ENCODE measurements around the gene DZIP1L.
"Not testable (repeated sequence)": the region's sequence is repeated elsewhere in the genome, so short reads cannot be mapped to it uniquely, and the experiment has no call there.

DZIP1L gene

GRCh38 chr3:138112362-138112761 lies 3.0 kb downstream of the DZIP1L start:
- no peak for DNase-seq

DNA sequence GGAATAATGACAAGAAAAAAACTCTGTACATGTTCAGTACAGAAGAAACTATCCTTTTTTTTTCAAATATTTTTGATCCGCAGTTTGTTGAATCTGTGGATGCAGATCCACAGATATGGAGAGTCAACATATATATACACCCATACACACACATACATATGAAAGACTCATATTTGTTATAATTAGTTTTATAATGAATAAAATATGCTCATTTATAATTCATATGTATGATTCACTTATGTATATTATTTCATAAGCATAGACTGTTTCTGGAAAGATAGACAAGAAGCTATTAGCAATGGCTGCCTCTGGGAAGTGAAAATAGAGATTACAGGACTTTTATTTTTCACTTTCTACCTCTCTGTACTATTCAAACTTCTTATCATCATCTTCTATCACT lies 9.8 kb downstream of the DZIP1L start:
- no peak for DNase-seq

GRCh38 chr3:138103466-138103865 lies 11.9 kb downstream of the DZIP1L start:
- DNase-seq = no peak

DNA sequence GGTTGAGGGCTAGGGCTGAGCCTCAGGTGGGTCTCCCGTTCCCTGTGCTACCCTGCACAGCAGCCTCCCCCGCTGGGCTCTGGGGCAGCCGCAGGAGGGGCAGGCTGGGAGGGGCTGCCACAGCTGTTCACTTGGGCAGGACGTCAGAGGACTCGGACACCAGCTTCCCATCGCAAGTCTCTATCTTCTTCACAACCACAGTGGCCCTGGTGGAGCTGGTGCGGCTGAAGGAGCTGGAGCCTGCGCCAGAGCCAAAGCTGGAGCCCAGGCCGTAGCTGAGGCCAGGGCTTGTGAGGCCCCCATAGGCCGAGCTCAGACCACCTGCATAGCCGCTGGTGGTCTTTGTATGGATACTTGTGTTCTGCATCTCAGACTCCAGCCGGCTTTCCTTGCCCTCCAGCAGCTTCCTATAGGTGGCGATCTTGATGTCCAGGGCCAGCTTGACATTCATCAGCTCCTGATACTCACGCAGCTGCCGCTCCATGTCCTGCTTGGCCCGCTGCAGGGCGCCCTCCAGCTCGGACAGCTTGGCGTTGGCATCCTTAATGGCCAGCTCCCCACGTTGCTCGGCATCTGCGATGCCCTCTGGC lies 14.0 kb downstream of the DZIP1L start:
- DNase-seq = not testable (repeated sequence)

DNA sequence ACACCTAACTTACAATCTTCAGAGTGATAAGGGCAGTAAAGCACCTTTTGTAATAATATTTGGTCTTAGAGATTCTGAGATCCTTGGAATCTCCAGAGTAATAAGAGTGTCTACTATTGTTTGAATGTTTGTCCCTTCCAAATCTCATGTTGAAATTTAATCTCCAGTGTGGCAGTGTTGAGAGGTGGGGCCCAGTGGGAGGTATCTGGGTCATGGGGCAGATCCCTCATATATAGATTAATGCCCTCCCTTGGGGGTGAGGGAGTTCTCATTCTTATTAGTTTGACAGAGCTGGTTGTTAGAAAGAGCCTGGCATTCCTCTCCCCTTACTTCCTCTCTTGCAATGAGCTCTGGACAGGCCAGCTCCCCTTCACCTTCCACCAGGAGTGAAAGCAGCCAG lies 16.0 kb downstream of the DZIP1L start:
- DNase-seq = no peak

DNA sequence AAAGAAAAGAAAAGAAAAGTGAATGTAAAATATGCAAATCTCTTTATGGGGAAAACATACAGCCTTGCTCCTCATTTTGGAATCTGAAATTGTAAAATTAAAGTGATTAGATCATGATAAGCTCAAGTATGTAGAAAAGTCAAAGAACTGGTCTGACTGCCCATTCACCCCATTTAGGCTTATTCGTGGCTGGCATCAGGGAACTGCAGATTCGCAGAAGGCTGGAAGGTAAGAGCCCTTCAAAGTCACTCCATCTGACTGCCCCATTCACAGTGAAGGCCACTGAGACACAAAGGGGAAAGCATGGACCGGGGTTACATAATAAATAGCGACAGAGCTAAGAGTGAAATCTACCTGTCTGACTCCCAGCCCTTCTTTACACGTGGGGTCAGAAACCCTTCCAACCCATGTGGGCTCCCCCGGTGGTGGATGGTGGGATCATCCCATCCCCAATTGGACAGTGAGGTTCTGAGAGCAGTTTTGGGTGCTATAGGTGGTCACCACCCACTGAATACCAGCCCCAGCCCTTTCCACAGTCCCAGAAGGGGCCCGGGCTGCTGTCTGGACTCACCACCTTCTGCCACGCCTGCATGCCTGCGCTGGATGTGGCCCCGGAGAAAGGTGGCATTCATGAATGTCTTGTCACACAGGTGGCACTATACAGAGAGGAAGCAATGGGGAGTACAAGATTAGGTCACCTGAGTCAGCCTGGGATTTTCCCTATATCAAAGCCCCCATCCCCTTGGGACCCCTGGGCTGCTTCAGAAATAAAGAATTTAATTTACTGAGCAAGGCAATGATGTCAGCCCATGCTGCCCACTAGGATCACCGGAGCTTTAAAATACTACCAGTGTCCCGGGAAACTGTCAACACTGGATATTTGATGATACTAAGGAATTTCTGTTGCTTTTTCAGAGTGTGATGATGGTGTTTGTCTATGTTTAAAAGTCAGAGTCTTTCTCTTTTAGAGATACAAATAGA lies 17.9 kb downstream of the DZIP1L start:
- no peak for DNase-seq

- DNase-seq = no peak
Measured at GRCh38 chr3:138093721-138094120, 21.7 kb downstream of the DZIP1L start.

GRCh38 chr3:138092023-138092422 lies 23.4 kb downstream of the DZIP1L start:
- no peak for DNase-seq

- DNase-seq = no peak
Measured at GRCh38 chr3:138089091-138089490, 26.3 kb downstream of the DZIP1L start.

DNA sequence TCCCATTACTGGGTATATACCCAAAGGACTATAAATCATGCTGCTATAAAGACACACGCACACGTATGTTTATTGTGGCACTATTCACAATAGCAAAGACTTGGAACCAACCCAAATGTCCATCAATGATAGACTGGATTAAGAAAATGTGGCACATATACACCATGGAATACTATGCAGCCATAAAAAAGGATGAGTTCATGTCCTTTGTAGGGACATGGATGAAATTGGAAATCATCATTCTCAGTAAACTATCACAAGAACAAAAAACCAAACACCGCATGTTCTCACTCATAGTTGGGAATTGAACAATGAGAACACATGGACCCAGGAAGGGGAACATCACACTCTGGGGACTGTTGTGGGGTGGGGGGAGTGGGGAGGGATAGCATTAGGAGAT lies 29.7 kb downstream of the DZIP1L start:
- not testable (repeated sequence) for DNase-seq

DNA sequence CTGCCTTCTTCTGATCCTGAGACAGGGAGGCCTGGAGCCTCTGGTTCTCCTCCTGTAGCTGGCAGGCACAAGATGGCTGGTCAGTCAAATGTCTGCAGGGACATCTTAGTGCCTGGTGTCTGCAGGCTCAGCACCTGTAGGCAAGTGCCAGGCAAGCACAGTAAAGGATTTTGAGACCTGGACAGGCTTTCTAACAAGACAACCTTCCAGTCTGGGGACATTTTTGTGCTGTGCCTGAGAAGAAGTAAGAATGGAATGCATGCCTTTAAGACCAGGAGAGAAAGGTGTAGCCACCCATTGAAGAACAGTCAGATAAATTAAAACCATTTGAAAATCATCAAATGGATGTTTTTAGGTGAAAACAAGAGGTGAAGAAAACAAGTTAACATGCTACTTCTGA lies 31.2 kb downstream of the DZIP1L start:
- no peak for DNase-seq

- DNase-seq = no peak
Measured at GRCh38 chr3:138082992-138083386, 32.4 kb downstream of the DZIP1L start.

- DNase-seq = no peak
Measured at GRCh38 chr3:138082085-138082991, 33.1 kb downstream of the DZIP1L start.

DNA sequence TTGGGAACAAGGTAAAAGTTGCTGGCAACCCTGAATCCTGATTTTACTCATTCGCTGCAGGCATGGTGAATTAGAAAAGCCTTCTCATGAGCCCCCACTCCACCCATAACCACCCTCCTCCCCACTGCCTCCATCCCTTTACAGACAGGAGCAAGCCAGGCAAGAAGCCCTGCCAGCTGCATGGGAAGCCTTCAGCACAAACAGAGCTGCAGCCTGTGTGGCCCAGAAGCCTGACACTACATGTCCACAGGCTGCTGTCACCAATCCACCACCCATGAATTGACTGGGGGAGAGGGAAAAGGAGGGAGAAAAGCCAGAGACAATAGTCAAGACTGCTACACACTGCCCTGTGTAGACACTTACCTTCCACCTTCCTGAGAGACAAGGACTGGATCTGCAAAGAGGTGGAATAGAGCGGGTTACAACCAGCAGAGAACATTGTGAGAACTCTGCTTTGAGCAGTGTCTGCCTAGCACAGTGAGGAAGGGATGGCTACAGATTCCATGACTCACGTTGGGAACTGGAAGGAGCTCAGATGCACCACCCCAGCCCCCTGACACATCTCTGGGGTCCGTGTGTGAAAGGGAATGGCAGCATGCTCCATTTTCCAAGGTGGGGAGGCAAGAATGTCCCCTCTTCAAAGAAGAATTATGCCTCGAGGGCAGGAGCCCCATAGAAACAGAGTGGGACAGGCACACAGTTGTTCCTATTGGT lies 33.9 kb downstream of the DZIP1L start:
- DNase-seq = no peak

DNA sequence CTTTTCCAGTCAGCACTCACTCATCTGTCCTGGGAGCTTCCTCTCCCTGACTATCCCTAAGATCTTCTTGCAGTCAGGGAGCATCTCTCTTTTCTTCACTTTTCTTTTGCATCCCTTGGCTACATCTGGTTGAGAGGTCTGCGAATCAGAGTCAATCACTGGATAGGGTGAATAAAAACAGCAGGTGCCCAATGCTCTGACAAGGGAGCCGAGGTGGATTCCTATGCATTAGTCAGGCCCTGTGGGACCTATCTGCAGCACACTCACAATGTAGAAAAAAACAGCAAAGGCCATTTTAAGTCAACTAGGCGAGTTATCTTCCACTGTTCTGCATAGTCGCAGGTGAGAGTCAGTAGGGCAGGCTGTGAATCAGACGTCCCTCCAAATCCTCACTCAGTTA lies 35.5 kb downstream of the DZIP1L start:
- no peak for DNase-seq

DNA sequence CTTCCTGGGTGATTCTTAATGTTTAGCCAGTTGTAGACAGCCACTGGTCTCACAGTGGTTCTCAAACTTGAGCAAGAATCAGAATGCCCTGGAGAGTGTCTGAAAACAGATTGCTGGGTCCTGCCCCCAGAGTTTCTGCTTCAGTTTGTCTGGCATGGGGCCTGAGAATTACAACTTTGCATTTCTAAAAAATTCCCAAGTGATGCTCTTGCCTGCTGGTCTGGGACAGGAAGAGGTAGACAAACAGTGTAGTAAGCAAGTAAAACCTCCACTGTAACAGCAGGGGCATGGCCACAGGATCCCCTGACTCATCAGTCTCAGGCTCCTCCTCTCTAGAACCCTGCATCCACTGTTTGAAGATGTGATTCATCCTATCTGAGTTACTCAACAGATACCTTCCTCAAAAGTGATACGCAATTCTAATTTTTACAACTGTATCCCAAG lies 36.5 kb downstream of the DZIP1L start:
- no peak for DNase-seq

GRCh38 chr3:138078096-138078495 lies 37.3 kb downstream of the DZIP1L start:
- no peak for DNase-seq

DNA sequence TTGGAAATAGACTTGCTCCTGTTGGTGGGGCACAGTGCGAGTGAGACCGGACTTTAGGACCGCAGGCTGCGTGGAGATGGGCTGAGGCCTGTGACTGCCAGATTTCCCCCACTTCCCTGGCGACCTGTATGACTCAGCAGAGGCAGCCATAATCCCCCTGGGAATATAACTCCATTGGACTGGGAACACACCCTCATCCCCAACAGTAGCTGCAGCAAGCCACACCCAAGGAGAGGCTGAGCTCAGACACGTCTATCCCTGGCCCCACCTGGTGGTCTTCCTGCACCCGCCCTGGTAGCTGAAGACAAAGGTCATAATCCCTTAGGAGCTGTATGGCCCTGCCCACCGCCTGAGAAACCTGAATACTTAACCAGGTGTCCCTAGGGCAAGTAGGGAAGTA lies 42.6 kb downstream of the DZIP1L start:
- DNase-seq = no peak

- DNase-seq = peak; percentile 22
Measured at GRCh38 chr3:138070006-138070405, 45.4 kb downstream of the DZIP1L start.

DNA sequence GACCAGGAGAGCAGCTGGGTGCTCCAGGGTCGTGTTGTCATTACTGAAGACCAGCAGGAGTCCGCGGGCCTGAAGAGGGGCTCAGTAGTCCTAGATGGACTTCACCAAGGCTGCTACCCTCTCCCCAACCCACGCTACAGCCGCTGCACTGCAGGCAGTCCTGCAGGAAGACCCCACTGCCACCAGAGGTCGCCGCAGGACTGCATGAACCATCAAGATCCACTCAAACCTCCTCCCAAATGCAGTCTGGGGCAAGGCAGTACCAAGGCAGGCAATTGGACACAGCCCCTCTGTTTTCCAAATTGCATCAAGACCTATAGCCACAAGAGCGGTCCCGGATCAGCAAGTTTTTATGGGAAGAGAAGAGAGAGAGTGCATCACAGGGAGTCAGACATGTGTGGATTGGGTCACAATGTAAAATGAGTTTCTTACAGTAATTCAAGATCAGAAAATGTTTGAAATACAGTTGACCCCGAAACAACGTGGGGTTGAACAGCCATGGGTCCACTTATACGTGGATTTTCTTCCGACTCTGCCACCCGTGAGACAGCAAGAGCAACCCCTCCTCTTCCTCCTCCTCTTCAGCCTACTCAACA lies 46.7 kb downstream of the DZIP1L start:
- peak; percentile 69 for DNase-seq

- no peak for DNase-seq
Measured at GRCh38 chr3:138068046-138068445, 47.4 kb downstream of the DZIP1L start.

DNA sequence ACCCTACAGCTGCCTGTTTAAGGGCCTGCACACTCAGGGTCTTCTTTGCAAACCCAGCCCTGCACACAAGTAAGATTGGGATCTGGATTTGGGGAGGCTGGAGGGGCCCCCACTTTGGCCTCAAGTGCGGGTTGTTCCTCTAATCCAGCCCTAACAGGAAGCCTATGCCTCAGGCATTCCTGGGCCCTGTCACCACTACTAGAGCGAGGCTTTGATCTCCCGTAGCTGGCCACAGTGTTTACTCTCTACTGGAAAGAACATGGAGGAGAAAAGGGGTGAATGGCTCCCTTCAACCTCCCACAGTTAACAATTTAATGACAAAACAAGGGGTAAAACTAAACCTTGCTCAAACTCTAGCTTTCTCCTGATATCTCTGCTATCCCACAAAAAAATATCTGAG lies 48.4 kb downstream of the DZIP1L start:
- no peak for DNase-seq
